ENCODE results near the gene PAQR5. TPM values are rescaled to one million over a fixed set of nuclear protein-coding genes. Genes with fewer than 3 reads are reported as not detected.
"Not testable (repeated sequence)": the region's sequence is repeated elsewhere in the genome, so short reads cannot be mapped to it uniquely, and the experiment has no call there.

The PAQR5 gene
- total RNA-seq, 1 donor, result under 0.01 TPM

DNA sequence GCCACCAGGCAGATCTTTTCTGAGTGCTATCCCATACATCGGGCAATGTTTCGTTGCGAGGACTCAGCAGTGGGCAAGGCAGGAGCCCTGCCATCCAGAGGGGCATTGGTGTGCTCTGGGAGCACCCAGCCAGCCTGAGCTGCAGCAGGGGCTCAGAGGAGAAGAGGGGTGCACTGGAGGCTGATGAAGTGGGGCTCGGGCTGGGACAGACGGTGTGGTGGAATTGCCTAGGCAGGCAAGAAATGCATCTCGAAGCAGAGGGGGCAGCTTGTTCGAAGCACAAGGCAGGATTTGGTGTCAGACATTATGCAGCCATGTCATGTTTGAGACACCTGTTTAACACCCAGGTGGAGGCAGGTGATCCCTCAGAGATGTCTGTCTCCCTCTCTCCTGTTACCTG is 19.3 kb downstream of the PAQR5 start:
- peaks cover 13% of the 10 kb centered on the region for H3K4me1 ChIP-seq (ENCODE audit: insufficient read depth, low read length)
- no peaks in the 10 kb centered on the region for H3K9me3 ChIP-seq (ENCODE audit: low read depth, low read length)
- no peak overlapping the region for H3K4me3 ChIP-seq (ENCODE audit: low read length)
- H3K27me3 ChIP-seq (ENCODE audit: insufficient read depth, low read length), result no peaks in the 10 kb centered on the region

DNA sequence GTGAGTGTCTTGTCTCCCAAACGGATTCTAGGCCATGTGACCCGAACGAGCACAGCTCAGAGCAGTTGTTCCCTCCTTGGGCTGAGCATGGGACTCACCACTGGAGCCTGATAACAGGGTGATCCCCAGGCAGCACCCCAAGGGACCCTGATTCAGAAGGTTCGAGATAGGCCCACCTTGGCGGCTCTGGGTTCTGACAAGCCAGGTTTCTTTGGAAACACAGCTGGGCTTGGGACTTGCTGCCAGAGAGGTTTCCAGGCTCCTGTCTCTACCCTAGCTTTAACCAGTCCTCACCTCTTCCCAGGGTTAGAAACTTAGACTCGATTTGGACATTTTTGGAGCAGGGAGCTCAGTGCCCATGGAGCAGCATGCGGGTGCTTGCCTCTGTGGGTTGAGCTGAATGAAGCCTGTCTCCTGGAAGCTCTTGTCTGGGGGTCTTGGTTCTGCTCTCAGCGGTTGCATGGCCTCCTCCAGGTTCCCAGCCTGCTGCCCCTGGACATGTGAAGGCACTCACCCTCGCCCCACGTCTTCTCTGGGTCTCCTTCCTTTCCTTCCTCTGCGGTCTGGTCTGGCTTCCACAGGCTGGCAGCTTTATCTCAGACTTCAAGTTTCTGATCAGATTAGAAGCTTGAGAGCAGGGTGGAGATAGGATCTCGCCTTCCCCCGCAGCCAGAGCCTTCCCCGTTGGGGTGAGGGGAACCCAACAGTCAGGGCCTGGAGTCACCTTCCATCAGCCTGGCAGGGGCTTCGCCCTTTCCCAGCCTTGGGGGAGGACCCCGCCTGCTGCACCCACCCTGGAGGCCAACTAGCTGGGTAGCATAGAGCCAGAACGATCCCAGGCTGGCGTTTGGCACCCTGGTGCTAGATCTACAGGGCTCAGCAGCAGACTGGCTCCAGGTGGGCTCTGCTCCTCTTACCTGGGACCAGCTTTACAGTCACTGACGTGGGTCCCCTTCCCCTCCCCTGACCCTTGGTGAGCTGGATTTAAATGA is 21.0 kb downstream of the PAQR5 start:
- no peaks in the 10 kb centered on the region for H3K4me1 ChIP-seq (ENCODE audit: insufficient read depth, low read length)
- no peak overlapping the region for H3K4me3 ChIP-seq (ENCODE audit: low read length)
- no peaks in the 10 kb centered on the region for H3K9me3 ChIP-seq (ENCODE audit: low read depth, low read length)
- H3K27me3 ChIP-seq (ENCODE audit: insufficient read depth, low read length), result no peaks in the 10 kb centered on the region

DNA sequence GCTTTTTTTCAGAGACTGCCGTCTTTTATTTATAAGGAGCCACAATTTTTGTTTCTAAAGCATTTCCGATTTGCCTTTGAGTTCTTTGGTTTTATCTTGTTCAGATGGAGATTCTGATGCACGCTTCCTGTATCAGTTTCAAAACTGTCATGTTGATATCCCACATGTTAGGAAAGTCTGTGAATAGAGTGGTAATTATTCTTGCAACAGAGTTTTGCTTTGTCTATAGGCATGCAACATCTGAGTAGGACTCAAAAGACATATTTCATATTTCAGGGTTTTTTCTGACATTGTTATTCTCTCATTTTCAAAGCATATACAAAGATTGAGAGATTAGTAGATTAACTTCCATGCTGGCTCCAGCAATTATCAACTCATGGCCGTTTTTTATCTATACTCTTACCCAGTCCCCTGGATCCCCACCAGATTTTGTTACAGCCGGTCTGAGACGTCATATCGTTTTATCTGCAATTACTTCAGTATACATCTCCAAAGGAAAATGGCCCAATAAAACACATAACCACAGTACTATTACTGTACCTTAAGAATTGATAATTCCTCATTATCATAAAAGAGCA is 22.4 kb downstream of the PAQR5 start:
- Histone ChIP-seq H3K9me3 (ENCODE audit: low read depth, low read length) (no peaks in the 10 kb centered on the region), H3K4me3 (ENCODE audit: low read length) (no peak overlapping the region), H3K4me1 (ENCODE audit: insufficient read depth, low read length) (no peaks in the 10 kb centered on the region), H3K27me3 (ENCODE audit: insufficient read depth, low read length) (no peaks in the 10 kb centered on the region)

DNA sequence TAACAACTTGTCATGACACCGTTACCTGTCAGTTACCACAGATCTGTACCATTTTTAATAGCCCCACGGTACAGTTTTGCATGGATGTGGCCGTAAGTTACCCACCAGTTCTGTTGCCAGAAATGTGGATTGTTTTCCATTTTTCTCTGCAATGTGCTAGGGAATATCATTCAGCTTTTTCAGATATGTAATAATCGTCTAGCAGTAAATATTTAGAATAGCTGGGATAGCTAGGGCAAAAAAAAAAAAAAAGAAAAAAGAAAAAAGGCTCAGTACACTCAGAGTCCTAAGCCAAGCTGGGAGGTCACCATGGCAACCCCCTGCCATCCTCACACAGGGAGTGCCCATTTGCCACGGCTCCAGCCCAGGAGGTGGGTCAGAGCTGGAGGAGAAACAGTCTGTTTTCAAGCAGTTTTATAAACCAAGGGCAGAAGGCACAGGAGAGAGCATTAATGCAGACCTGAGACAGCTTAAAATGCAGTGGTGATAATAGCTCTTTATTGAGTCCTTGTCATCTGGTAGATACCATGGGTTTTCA is 25.2 kb downstream of the PAQR5 start:
- Histone ChIP-seq H3K4me3 (ENCODE audit: low read length) (no peak overlapping the region), H3K27me3 (ENCODE audit: insufficient read depth, low read length) (no peaks in the 10 kb centered on the region), H3K9me3 (ENCODE audit: low read depth, low read length) (no peaks in the 10 kb centered on the region), H3K4me1 (ENCODE audit: insufficient read depth, low read length) (no peaks in the 10 kb centered on the region)

DNA sequence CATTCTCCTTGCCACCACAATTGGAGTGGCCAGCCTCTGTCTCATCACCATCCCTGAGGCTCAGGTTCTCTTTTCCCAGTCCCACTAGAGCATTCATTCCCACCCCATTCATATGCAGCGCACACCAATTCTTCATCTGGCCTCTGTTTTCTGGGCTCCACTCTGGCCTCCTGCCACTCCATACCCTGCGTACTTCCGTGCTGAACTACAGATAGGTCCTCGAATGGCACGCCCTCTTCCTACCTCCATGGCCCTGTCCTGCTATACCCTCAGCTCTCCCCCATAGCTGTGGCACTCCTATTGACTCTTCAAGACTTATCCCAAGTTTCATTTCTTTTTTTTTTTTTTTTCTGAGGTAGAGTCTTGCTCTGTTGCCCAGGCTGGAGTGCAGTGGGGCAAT is 25.9 kb downstream of the PAQR5 start:
- Histone ChIP-seq H3K9me3 (ENCODE audit: low read depth, low read length) (no peaks in the 10 kb centered on the region), H3K4me1 (ENCODE audit: insufficient read depth, low read length) (no peaks in the 10 kb centered on the region), H3K27me3 (ENCODE audit: insufficient read depth, low read length) (no peaks in the 10 kb centered on the region), H3K4me3 (ENCODE audit: low read length) (no peak overlapping the region)

DNA sequence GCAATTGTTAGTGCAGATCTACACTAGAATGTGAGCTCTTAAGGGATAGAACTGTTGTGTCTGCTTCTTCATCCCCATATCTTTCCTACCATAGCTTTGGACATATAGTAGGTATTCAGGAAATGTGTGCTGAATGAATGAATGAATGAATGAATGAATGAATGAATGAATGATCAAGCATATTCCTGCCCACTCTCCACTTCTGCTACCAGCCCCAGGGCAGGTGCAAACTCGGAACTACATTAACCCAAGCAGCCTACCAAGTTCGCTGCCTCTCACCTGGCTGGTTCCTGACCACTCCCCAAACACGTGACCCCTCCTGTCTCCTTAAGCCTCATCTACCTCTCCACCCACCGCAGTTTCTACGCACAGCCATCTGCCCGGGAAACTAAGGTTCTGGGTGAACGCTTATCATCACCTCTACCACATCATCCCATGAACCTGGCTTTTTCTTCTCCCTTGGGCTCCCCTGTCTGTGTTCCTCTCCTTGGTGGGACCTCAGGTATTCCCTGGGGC is 26.8 kb downstream of the PAQR5 start:
- no peak overlapping the region for H3K4me3 ChIP-seq (ENCODE audit: low read length)

DNA sequence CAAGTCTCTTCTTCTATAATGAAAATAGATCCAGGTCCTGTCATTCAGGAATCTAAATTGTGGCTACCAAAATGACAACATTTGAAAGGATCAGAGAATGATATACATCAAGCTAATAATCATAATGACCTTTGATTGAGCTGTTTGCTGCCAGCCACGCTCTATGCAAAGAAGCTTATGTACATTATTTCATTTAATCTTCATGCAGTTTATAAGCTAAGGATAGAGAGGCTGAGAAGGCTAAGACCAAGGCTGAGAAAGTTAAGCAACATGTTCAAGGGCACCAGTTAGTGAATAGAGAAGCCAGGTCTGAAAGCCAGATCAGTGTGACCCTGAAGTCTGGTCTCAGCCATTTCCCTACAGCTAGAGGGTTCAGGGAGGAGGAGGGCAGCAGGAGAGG is 29.4 kb downstream of the PAQR5 start:
- H3K9me3 ChIP-seq (ENCODE audit: low read depth, low read length), result no peaks in the 10 kb centered on the region
- H3K4me3 ChIP-seq (ENCODE audit: low read length), result no peak overlapping the region
- no peaks in the 10 kb centered on the region for H3K27me3 ChIP-seq (ENCODE audit: insufficient read depth, low read length)
- no peaks in the 10 kb centered on the region for H3K4me1 ChIP-seq (ENCODE audit: insufficient read depth, low read length)

More for the DNA sequence above, 26.8 kb downstream of the PAQR5 start:
- Histone ChIP-seq H3K4me1 (ENCODE audit: insufficient read depth, low read length) (no peaks in the 10 kb centered on the region), H3K27me3 (ENCODE audit: insufficient read depth, low read length) (no peaks in the 10 kb centered on the region), H3K9me3 (ENCODE audit: low read depth, low read length) (no peaks in the 10 kb centered on the region)

DNA sequence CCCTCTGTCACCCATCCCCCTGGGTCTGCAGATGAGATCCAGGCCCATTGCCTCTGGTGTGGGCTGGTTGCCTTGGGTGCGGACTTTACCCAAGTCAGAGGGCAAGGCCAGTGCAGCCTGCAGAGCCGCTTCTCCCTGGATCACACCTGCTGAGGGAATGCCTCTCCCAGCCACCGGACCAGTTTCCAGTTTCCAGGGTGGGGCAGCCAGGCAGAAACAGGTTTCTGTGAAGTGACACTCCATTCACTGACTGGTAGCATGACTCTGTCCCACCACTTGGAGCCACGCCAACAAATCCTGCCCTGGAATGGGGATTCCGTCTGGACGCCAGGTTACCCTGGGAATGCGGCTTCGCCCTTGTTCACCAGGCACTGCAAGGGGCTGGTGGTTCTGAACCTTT is 30.0 kb downstream of the PAQR5 start:
- Histone ChIP-seq H3K9me3 (ENCODE audit: low read depth, low read length) (no peaks in the 10 kb centered on the region), H3K4me3 (ENCODE audit: low read length) (no peak overlapping the region), H3K27me3 (ENCODE audit: insufficient read depth, low read length) (no peaks in the 10 kb centered on the region), H3K4me1 (ENCODE audit: insufficient read depth, low read length) (no peaks in the 10 kb centered on the region)

DNA sequence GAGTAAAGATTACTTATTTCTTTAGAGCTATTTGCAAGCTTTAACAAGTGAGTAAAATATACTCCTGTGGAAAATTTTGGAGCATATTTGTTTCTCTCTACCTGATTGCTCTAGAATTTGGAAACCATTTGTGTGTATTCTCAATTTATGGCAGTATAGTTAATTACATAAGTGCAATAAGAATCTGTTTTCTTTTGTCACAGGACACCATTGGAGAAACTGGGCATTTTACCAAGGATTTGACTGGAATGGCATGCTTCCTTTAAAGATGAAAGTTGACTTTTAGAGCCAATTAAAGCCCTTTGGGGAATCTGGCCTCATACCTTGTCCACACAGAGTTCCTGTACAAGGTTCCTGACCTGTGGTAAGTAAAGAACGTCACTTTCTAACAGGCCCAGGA is 38.4 kb downstream of the PAQR5 start:
- H3K4me1 ChIP-seq (ENCODE audit: insufficient read depth, low read length), result no peaks in the 10 kb centered on the region
- no peaks in the 10 kb centered on the region for H3K27me3 ChIP-seq (ENCODE audit: insufficient read depth, low read length)
- H3K4me3 ChIP-seq (ENCODE audit: low read length), result no peak overlapping the region
- H3K9me3 ChIP-seq (ENCODE audit: low read depth, low read length), result no peaks in the 10 kb centered on the region

DNA sequence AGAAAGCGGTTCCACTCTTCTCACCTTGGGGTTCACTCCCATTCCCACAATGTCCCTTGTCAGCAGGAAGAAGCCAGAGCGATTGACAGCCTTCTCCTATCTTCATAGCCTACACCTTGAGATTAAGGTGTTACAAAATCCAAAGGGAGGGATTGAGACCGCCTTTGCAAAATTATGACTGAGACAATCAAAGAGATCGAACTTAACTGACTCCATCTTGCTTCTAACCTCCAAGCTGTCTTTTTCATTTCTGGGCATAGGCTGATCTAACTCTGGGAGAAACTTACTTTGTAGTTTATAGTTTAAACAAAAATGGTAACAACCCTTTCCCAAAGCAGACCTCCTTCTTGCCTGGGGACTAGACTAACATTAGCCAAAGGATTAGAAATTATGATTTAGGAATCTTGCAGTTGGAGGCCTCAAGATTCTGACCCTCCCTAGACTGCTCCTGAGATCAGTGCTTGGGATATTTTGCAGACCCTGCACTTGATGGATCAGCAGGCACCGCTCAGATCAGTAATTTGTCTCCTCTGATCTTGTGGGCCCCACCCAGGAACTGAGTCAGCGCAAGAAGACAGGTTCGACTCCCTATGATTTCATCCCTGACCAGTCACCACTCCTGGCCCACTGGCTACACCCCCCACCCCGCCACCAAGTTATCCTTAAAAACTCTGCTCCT is 40.0 kb downstream of the PAQR5 start:
- H3K9me3 ChIP-seq (ENCODE audit: low read depth, low read length), result no peaks in the 10 kb centered on the region
- H3K4me1 ChIP-seq (ENCODE audit: insufficient read depth, low read length), result no peaks in the 10 kb centered on the region
- no peak overlapping the region for H3K4me3 ChIP-seq (ENCODE audit: low read length)
- no peaks in the 10 kb centered on the region for H3K27me3 ChIP-seq (ENCODE audit: insufficient read depth, low read length)

DNA sequence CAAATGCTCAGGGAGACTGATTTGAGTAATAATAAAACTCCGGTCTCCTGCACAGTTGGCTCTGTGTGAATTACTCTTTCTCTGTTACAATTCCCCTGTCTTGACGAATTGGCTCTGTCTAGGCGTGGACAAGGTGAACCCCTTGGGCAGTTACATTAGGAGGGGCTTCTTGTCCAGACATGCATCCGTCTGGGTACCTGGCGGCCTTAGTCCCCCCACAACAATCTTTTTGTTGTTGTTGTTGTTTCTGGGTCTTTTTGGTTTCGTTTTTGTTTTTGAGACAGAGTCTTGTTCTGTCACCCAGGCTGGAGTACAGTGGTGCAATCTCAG is 40.5 kb downstream of the PAQR5 start:
- H3K4me3 ChIP-seq (ENCODE audit: low read length); H3K9me3 ChIP-seq (ENCODE audit: low read depth, low read length); H3K4me1 ChIP-seq (ENCODE audit: insufficient read depth, low read length); H3K27me3 ChIP-seq (ENCODE audit: insufficient read depth, low read length): not testable (repeated sequence)

DNA sequence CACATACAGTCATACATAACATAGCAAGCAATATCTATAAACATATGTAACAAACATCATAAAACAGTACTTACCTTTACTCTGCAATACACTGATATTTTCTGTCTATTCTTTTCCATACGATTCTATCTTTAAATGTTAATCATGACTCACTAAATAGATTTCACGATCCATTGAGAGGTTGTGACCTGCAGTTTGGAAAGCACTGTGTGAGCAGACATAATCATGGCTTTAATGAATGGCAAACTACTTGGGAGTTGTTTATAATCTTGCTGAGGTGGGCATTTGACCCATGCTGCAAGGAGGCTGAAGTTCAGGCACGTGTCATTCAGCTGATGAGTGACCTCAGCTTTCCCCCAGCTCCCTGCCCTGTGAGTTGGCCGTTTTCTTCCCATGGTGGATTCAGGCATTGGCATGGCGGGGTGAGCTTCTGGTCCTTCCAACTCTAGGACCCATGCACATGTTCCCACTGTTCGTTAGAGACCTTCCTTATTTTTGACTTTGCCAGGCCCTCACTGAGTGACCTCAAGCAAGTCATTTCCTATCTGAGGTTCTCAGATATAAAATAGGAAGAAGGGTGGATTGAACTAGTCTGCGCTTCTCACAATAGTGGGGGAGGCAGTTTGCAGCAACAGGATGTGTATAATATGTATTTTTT is 41.7 kb downstream of the PAQR5 start:
- H3K4me1 ChIP-seq (ENCODE audit: insufficient read depth, low read length), result no peaks in the 10 kb centered on the region
- H3K4me3 ChIP-seq (ENCODE audit: low read length), result no peak overlapping the region
- H3K9me3 ChIP-seq (ENCODE audit: low read depth, low read length), result no peaks in the 10 kb centered on the region
- no peaks in the 10 kb centered on the region for H3K27me3 ChIP-seq (ENCODE audit: insufficient read depth, low read length)

DNA sequence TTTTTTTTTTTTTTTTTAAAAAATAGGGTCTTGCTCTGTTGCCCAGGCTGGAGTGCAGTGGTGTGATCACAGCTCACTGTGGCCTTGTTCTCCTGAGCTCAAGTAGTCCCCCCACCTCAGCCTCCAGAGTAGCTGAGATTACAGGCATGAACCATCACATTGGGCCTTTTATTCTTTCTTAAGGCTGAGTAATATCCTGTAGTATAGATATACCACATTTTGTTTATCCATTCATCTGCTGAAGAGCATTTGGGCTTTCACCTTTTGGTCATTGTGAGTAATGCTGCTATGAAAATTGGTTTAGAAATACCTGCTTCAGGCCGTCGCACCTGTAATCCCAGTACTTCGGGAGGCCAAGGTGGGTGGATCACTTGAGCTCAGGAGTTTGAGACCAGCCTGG is 42.6 kb downstream of the PAQR5 start:
- no peaks in the 10 kb centered on the region for H3K4me1 ChIP-seq (ENCODE audit: insufficient read depth, low read length)
- no peak overlapping the region for H3K4me3 ChIP-seq (ENCODE audit: low read length)
- no peaks in the 10 kb centered on the region for H3K27me3 ChIP-seq (ENCODE audit: insufficient read depth, low read length)
- H3K9me3 ChIP-seq (ENCODE audit: low read depth, low read length), result no peaks in the 10 kb centered on the region

DNA sequence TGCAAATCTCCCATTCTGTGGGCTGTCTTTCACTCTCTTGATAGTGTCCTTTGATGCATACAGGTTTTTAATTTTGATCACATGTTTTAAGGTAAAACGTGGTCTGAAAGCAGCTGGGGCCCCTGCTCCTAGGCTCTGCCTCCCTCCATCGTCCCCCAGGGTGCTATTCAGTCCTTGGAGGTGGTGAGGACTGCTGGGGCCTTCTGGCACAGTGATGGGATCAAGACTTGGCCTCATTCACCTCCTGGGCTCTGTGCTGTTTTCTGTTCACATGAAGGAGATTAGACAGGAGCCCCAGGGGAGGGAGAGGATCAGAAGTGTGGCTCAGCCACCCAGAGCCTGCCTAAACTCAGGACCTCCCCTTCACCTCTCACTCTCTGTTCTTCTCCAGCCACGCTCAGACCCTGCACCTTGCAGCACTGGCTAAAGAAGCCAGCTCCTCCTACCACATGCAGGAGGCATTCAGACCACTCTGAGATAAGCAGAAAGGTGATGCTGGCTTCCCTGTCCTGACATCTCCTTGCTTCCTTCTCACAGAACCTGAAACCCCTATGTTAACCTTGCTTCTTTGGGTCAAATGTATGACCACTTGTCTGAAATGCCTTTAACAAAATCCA is 43.9 kb downstream of the PAQR5 start:
- Histone ChIP-seq H3K27me3 (ENCODE audit: insufficient read depth, low read length) (no peaks in the 10 kb centered on the region), H3K4me3 (ENCODE audit: low read length) (no peak overlapping the region), H3K4me1 (ENCODE audit: insufficient read depth, low read length) (no peaks in the 10 kb centered on the region), H3K9me3 (ENCODE audit: low read depth, low read length) (no peaks in the 10 kb centered on the region)
